Measurements from ENCODE around the gene REM2.

GRCh38 chr14:22848351-22849164 lies 34.5 kb upstream of the REM2 start:
- no peak for TF ChIP-seq CTCF (IDR thresholded peaks at IDR 0.05 in 8 of 11, conservative IDR thresholded peaks at IDR 0.05 in 3 of 11)
- no peak for TF ChIP-seq POLR2A (IDR thresholded peaks at IDR 0.05)
